GM23338 (cell line): ENCODE results near the gene TRDN. TPM values are rescaled to one million over a fixed set of nuclear protein-coding genes. Genes with fewer than 3 reads are reported as not detected.

Experiments
- ATAC-seq: fragments of 200-7000 bp; cut with Tn5 transposase; 3 replicates; pipeline ENCODE4 v1.9.1; 2020
- DNase-seq: peaks from one replicate; pipeline ENCODE4 v3.0.0-alpha.2; 2015; ENCODE audit warnings: low spot score
- H2AFZ ChIP-seq: fragments of 200-600 bp; sonication (generic); 2 replicates; pipeline ENCODE4 v1.8.0; 2016; ENCODE audit warnings: antibody characterized with exemption, mild to moderate bottlenecking, moderate library complexity
- H3F3A ChIP-seq: fragments of 200-600 bp; sonication (generic); replicated peaks from 2 replicates; pipeline ENCODE4 v1.8.0; 2017; ENCODE audit warnings: antibody characterized with exemption, mixed run types, low read depth
- H3K27ac ChIP-seq: fragments of 200-600 bp; sonication (generic); 2 replicates; pipeline ENCODE4 v1.6.1; 2016; ENCODE audit warnings: low read depth
- H3K27me3 ChIP-seq: fragments of 200-600 bp; sonication (generic); 2 replicates; pipeline ENCODE4 v1.8.0; 2016; ENCODE audit warnings: mild to moderate bottlenecking, mixed run types, moderate library complexity; ENCODE audit not compliant: insufficient read depth
- H3K36me3 ChIP-seq: fragments of 200-600 bp; sonication (generic); 2 replicates; pipeline ENCODE4 v1.8.0; 2016; ENCODE audit warnings: mild to moderate bottlenecking; ENCODE audit not compliant: insufficient read depth
- H3K4me1 ChIP-seq: fragments of 200-600 bp; sonication (generic); 2 replicates; pipeline ENCODE4 v1.8.0; 2016; ENCODE audit warnings: mild to moderate bottlenecking, moderate library complexity; ENCODE audit not compliant: insufficient read depth
- H3K4me2 ChIP-seq: fragments of 200-600 bp; sonication (generic); 2 replicates; pipeline ENCODE4 v1.7.1; 2017; ENCODE audit warnings: mixed run types
- H3K4me3 ChIP-seq: fragments of 200-600 bp; sonication (generic); 2 replicates; pipeline ENCODE4 v1.6.1; 2016; ENCODE audit warnings: mixed run types
- H3K79me2 ChIP-seq: fragments of 200-600 bp; sonication (generic); replicated peaks from 2 replicates; pipeline ENCODE4 v1.8.0; 2017; ENCODE audit warnings: mild to moderate bottlenecking; ENCODE audit not compliant: insufficient read depth
- H3K9me2 ChIP-seq: fragments of 200-600 bp; sonication (generic); 2 replicates; pipeline ENCODE4 v1.8.0; 2017; ENCODE audit not compliant: insufficient read depth
- H4K20me1 ChIP-seq: fragments of 200-600 bp; sonication (generic); replicated peaks from 2 replicates; pipeline ENCODE4 v1.8.0; 2017; ENCODE audit warnings: mild to moderate bottlenecking; ENCODE audit not compliant: insufficient read depth
- H3K27ac Mint-ChIP-seq: 2 replicates; pipeline ENCODE4 v1.8.0; 2020; ENCODE audit warnings: inconsistent platforms, mild to moderate bottlenecking, moderate library complexity, mixed read lengths
- H3K27me3 Mint-ChIP-seq: 3 replicates; pipeline ENCODE4 v1.8.0; 2022; ENCODE audit warnings: low read depth, mild to moderate bottlenecking, moderate library complexity, mixed read lengths, inconsistent platforms; ENCODE audit not compliant: insufficient read depth, poor library complexity
- H3K36me3 Mint-ChIP-seq: 3 replicates; pipeline ENCODE4 v1.8.0; 2021; ENCODE audit warnings: low read depth, mild to moderate bottlenecking, inconsistent platforms, moderate library complexity, mixed read lengths
- H3K4me1 Mint-ChIP-seq: 3 replicates; pipeline ENCODE4 v1.8.0; 2020; ENCODE audit warnings: mild to moderate bottlenecking, inconsistent platforms, mixed read lengths
- H3K4me3 Mint-ChIP-seq: 3 replicates; pipeline ENCODE4 v1.8.0; 2021; ENCODE audit warnings: moderate library complexity, mild to moderate bottlenecking, inconsistent platforms, mixed read lengths
- H3K9me3 Mint-ChIP-seq: 3 replicates; pipeline ENCODE4 v1.8.0; 2020; ENCODE audit warnings: moderate library complexity, mild to moderate bottlenecking, inconsistent platforms, mixed read lengths
- CREB1 ChIP-seq: fragments of 250-450 bp; sonication (Bioruptor Pico); IDR thresholded peaks from 2 replicates; pipeline ENCODE4 v1.5.0; 2020; ENCODE audit warnings: low read depth, mild to moderate bottlenecking, moderate library complexity
- CTCF ChIP-seq, 2 experiments: fragments of 200-600 bp in 1 of 2; sonication (generic) in 1 of 2; conservative IDR thresholded peaks; 2 replicates each; pipeline versions ENCODE4 v1.5.1 to v1.6.1; 2016 to 2017; ENCODE audit warnings: antibody characterized with exemption in 2 of 2, low read depth in 2 of 2, mild to moderate bottlenecking in 2 of 2, moderate library complexity in 1 of 2
- JUNB ChIP-seq: IDR thresholded peaks from one replicate; pipeline ENCODE4 v1.6.1; 2016; ENCODE audit warnings: antibody characterized with exemption; ENCODE audit not compliant: unreplicated experiment
- POLR2AphosphoS5 ChIP-seq: IDR thresholded peaks from 2 replicates; pipeline ENCODE4 v1.6.1; 2016; ENCODE audit warnings: antibody characterized with exemption, low read depth
- STAT1 ChIP-seq: IDR thresholded peaks from one replicate; pipeline ENCODE4 v1.6.1; 2016; ENCODE audit warnings: antibody characterized with exemption; ENCODE audit not compliant: unreplicated experiment
- ZNF114 ChIP-seq: fragments of 250-450 bp; sonication (Bioruptor Pico); IDR thresholded peaks from 2 replicates; pipeline ENCODE4 v1.5.0; 2020; ENCODE audit warnings: mild to moderate bottlenecking, moderate library complexity
- ZNF331 ChIP-seq: fragments of 250-450 bp; sonication (Bioruptor Pico); IDR thresholded peaks from 2 replicates; pipeline ENCODE4 v1.5.0; 2020; ENCODE audit warnings: low read depth, mild to moderate bottlenecking, moderate library complexity
- ZNF462 ChIP-seq: fragments of 250-450 bp; sonication (Bioruptor Pico); IDR thresholded peaks from 2 replicates; pipeline ENCODE4 v1.5.0; 2020; ENCODE audit warnings: mild to moderate bottlenecking, moderate library complexity
- polyA plus RNA-seq: library from polyadenylated mRNA; unstranded; fragments of >200 nt; fragmentation: Nextera tagmentation; extraction: Ambion mirVana; gene quantifications from 2 replicates; pipeline ENCODE4 v1.2.1, GENCODE V29; 2016
- total RNA-seq: library from RNA; depleted of rRNA; stranded (reverse); fragments of >200 nt; shearing (Covaris generic); gene quantifications from 2 replicates; pipeline ENCODE4 v1.2.3, GENCODE V29; 2014

Gene TRDN
- total and polyA plus RNA-seq, 2 experiments from 2014 or later, result 35.5 to 137 TPM

- no peak for TF ChIP-seq ZNF462
- TF ChIP-seq ZNF114, result no peak
- TF ChIP-seq STAT1, result no peak
Observed at GRCh38 chr6:123546537-123546936, 90.2 kb downstream of the TRDN start (continued).

GRCh38 chr6:123541462-123541861 is 95.3 kb downstream of the TRDN start:
- H3K4me1 Mint-ChIP-seq, result no peaks in the 10 kb centered on the region
- DNase-seq, result no peak

More at GRCh38 chr6:123541462-123541861, 95.3 kb downstream of the TRDN start:
- H3K27me3 Mint-ChIP-seq, result peaks cover 3% of the 10 kb centered on the region
- Histone ChIP-seq H3K4me3 (no peak overlapping the region), H3F3A (no peaks in the 10 kb centered on the region), H3K36me3 (no peaks in the 10 kb centered on the region), H3K4me2 (no peak overlapping the region), H3K27me3 (no peaks in the 10 kb centered on the region), H3K4me1 (no peaks in the 10 kb centered on the region), H2AFZ (no peak overlapping the region), H3K9me2 (no peaks in the 10 kb centered on the region), H4K20me1 (no peaks in the 10 kb centered on the region), H3K79me2 (no peaks in the 10 kb centered on the region; the same call in 1 of the 2 replicates), H3K27ac (no peak overlapping the region)
- ATAC-seq, result no peak
- H3K4me3 Mint-ChIP-seq, result no peak overlapping the region
- H3K27ac Mint-ChIP-seq, result no peak overlapping the region
- TF ChIP-seq CTCF (conservative IDR thresholded peaks at IDR 0.05; ENCODE audit: low read depth in 2 of 2), result no peak
- no peak for TF ChIP-seq CREB1 (CRISPR knock-in tag)
- TF ChIP-seq ZNF462, result no peak
- TF ChIP-seq STAT1, result no peak
- no peak for TF ChIP-seq POLR2AphosphoS5
- no peak for TF ChIP-seq JUNB
- no peak for TF ChIP-seq ZNF331 (CRISPR knock-in tag)
- TF ChIP-seq ZNF114, result no peak
- no peaks in the 10 kb centered on the region for H3K9me3 Mint-ChIP-seq
- H3K36me3 Mint-ChIP-seq, result peaks cover 3% of the 10 kb centered on the region; the same call in 1 of the 3 replicates
